Neural cell (in vitro differentiated cells): Measurements from ENCODE around the gene DAG1. TPM values are rescaled to one million over a fixed set of nuclear protein-coding genes. Genes with fewer than 3 reads are reported as not detected.

Experiments used
- H2AFZ ChIP-seq: fragments of 200-600, 300-800 bp; sonication (generic), shearing (Covaris generic); 2 replicates; pipeline ENCODE4 v1.6.0; 2014; ENCODE audit warnings: low read depth, mild to moderate bottlenecking, antibody characterized with exemption, low read length, moderate library complexity
- H3F3A ChIP-seq: fragments of 200-600 bp; shearing (Covaris generic); 2 replicates; pipeline ENCODE4 v1.6.1; 2016; ENCODE audit warnings: mild to moderate bottlenecking, moderate library complexity, mixed read lengths, antibody characterized with exemption, low read length; ENCODE audit not compliant: insufficient read depth, poor library complexity, severe bottlenecking
- H3K27ac ChIP-seq: fragments of 200-600, 300-800 bp; sonication (generic), shearing (Covaris generic); 2 replicates; pipeline ENCODE4 v1.5.1; 2014; ENCODE audit warnings: mild to moderate bottlenecking, low read length, moderate library complexity
- H3K27me3 ChIP-seq: fragments of 300-800, 200-600 bp; sonication (generic), shearing (Covaris generic); 2 replicates; pipeline ENCODE4 v1.6.0; 2014; ENCODE audit warnings: mild to moderate bottlenecking, low read depth, low read length, moderate library complexity; ENCODE audit not compliant: insufficient read depth
- H3K36me3 ChIP-seq: fragments of 300-800, 200-600 bp; sonication (generic), shearing (Covaris generic); 2 replicates; pipeline ENCODE4 v1.5.1; 2014; ENCODE audit warnings: mild to moderate bottlenecking, antibody characterized with exemption, low read length, moderate library complexity; ENCODE audit not compliant: insufficient read depth
- H3K4me2 ChIP-seq: fragments of 300-800, 200-600 bp; sonication (generic), shearing (Covaris generic); 2 replicates; pipeline ENCODE4 v1.6.0; 2014; ENCODE audit warnings: mild to moderate bottlenecking, low read length
- H3K4me3 ChIP-seq: fragments of 300-800, 200-600 bp; sonication (generic), shearing (Covaris generic); 2 replicates; pipeline ENCODE4 v1.5.1; 2014; ENCODE audit warnings: mild to moderate bottlenecking, low read length, moderate library complexity
- H3K79me2 ChIP-seq: fragments of 200-600 bp; shearing (Covaris generic); replicated peaks from 2 replicates; pipeline ENCODE4 v1.6.0; 2014; ENCODE audit warnings: mild to moderate bottlenecking, low read length, moderate library complexity; ENCODE audit not compliant: insufficient read depth
- H3K9ac ChIP-seq: fragments of 300-800, 200-600 bp; sonication (generic), shearing (Covaris generic); 2 replicates; pipeline ENCODE4 v1.6.1; 2016; ENCODE audit warnings: mild to moderate bottlenecking, low read length, mixed read lengths
- H3K9me2 ChIP-seq: fragments of 200-600 bp; shearing (Covaris generic); 2 replicates; pipeline ENCODE4 v1.6.1; 2016; ENCODE audit warnings: mild to moderate bottlenecking, low read length, mixed read lengths; ENCODE audit not compliant: insufficient read depth
- H3K9me3 ChIP-seq: fragments of 200-600, 300-800 bp; sonication (generic), shearing (Covaris generic); 2 replicates; pipeline ENCODE4 v1.6.1; 2016; ENCODE audit warnings: mild to moderate bottlenecking, mixed run types, low read length, moderate library complexity, mixed read lengths
- H4K20me1 ChIP-seq: fragments of 200-600 bp; shearing (Covaris generic); 2 replicates; pipeline ENCODE4 v1.6.1; 2016; ENCODE audit warnings: mild to moderate bottlenecking, mixed run types; ENCODE audit not compliant: insufficient read depth
- CTCF ChIP-seq: fragments of 450-650 bp; IDR thresholded peaks from 2 replicates; pipeline ENCODE4 v1.5.1; 2014; ENCODE audit warnings: antibody characterized with exemption, mild to moderate bottlenecking, moderate library complexity; ENCODE audit not compliant: poor library complexity, severe bottlenecking
- EP300 ChIP-seq: fragments of 450-650 bp; conservative IDR thresholded peaks from 2 replicates; pipeline ENCODE4 v1.6.1; 2014; ENCODE audit warnings: antibody characterized with exemption, mild to moderate bottlenecking, moderate library complexity; ENCODE audit not compliant: poor library complexity, severe bottlenecking
- EZH2 ChIP-seq: fragments of 200-600, 300-800 bp; shearing (Covaris generic), sonication (generic); IDR thresholded peaks from 2 replicates; pipeline ENCODE4 v1.6.1; 2014; ENCODE audit warnings: antibody characterized with exemption, low read length, borderline replicate concordance, mild to moderate bottlenecking; ENCODE audit not compliant: insufficient read depth, poor library complexity, severe bottlenecking
- MXI1 ChIP-seq: fragments of 450-650 bp; conservative IDR thresholded peaks from 2 replicates; pipeline ENCODE4 v1.6.1; 2014; ENCODE audit warnings: antibody characterized with exemption, mild to moderate bottlenecking; ENCODE audit not compliant: poor library complexity, severe bottlenecking
- POLR2AphosphoS5 ChIP-seq: IDR thresholded peaks from 2 replicates; pipeline ENCODE4 v1.6.1; 2012
- RAD21 ChIP-seq: fragments of 450-650 bp; conservative IDR thresholded peaks from 2 replicates; pipeline ENCODE4 v1.6.1; 2014; ENCODE audit warnings: antibody characterized with exemption, mild to moderate bottlenecking, moderate library complexity
- REST ChIP-seq: IDR thresholded peaks from 2 replicates; pipeline ENCODE4 v1.6.1; 2012; ENCODE audit warnings: borderline replicate concordance
- SMC3 ChIP-seq: fragments of 450-650 bp; conservative IDR thresholded peaks from 2 replicates; pipeline ENCODE4 v1.6.1; 2014; ENCODE audit warnings: antibody characterized with exemption, mild to moderate bottlenecking, moderate library complexity; ENCODE audit not compliant: poor library complexity
- TAF1 ChIP-seq: IDR thresholded peaks from 2 replicates; pipeline ENCODE4 v1.6.1; 2012; ENCODE audit warnings: low read depth
- polyA plus RNA-seq: library from polyadenylated mRNA; depleted of rRNA; stranded (reverse); fragments of >200 nt; gene quantifications from 2 replicates; pipeline ENCODE4 v1.2.3, GENCODE V29; 2014

DAG1 gene
- polyA plus RNA-seq, 1 donor from 2014 or later: 14.3 TPM

DNA sequence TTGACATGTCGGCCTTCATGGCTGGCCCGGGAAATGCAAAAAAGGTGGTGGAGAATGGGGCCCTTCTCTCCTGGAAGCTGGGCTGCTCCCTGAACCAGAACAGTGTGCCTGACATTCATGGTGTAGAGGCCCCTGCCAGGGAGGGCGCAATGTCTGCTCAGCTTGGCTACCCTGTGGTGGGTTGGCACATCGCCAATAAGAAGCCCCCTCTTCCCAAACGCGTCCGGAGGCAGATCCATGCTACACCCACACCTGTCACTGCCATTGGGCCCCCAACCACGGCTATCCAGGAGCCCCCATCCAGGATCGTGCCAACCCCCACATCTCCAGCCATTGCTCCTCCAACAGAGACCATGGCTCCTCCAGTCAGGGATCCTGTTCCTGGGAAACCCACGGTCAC lies 61.2 kb downstream of the DAG1 start (continued):
- no peak for TF ChIP-seq EZH2
- no peak for TF ChIP-seq EP300

- H3K27me3 ChIP-seq: no peaks in the 10 kb centered on the region
Observed at GRCh38 chr3:49531715-49532114, 61.6 kb downstream of the DAG1 start.

DNA sequence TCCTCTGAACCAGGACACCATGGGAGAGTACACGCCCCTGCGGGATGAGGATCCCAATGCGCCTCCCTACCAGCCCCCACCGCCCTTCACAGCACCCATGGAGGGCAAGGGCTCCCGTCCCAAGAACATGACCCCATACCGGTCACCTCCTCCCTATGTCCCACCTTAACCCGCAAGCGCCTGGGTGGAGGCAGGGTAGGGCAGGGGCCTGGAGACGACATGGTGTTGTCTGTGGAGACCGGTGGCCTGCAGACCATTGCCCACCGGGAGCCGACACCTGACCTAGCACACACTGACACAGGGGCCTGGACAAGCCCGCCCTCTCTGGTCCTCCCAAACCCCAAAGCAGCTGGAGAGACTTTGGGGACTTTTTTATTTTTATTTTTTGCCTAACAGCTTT lies 63.0 kb downstream of the DAG1 start:
- Histone ChIP-seq H3F3A (no peaks in the 10 kb centered on the region), H3K4me3 (no peak overlapping the region), H4K20me1 (no peaks in the 10 kb centered on the region), H3K27me3 (no peaks in the 10 kb centered on the region), H3K9me3 (no peaks in the 10 kb centered on the region), H3K4me2 (no peak overlapping the region), H3K9ac (no peak overlapping the region), H3K27ac (no peak overlapping the region), H2AFZ (no peak overlapping the region), H3K9me2 (no peaks in the 10 kb centered on the region), H3K79me2 (no peaks in the 10 kb centered on the region), H3K36me3 (peaks cover 7% of the 10 kb centered on the region)
- TF ChIP-seq EP300 (no peak), EZH2 (no peak), RAD21 (no peak), REST (no peak), POLR2AphosphoS5 (no peak), MXI1 (no peak), CTCF (no peak), TAF1 (no peak), SMC3 (no peak)

More at GRCh38 chr3:49531715-49532114, 61.6 kb downstream of the DAG1 start:
- no peak overlapping the region for H3K4me2 ChIP-seq
- no peaks in the 10 kb centered on the region for H3K9me3 ChIP-seq
- H3K36me3 ChIP-seq: peaks cover 7% of the 10 kb centered on the region
- no peak overlapping the region for H3K27ac ChIP-seq
- no peaks in the 10 kb centered on the region for H3F3A ChIP-seq
- no peaks in the 10 kb centered on the region for H4K20me1 ChIP-seq
- H3K9ac ChIP-seq: no peak overlapping the region
- TF ChIP-seq REST (no peak), MXI1 (no peak), TAF1 (no peak), SMC3 (no peak), POLR2AphosphoS5 (no peak), EZH2 (no peak)
- H3K9me2 ChIP-seq: no peaks in the 10 kb centered on the region
- H3K4me3 ChIP-seq: no peak overlapping the region
- H2AFZ ChIP-seq: no peak overlapping the region
- no peaks in the 10 kb centered on the region for H3K79me2 ChIP-seq
